Omental fat pad (tissue), 4 donors: ENCODE data around the gene DYNLT2B. TPM values are rescaled to one million over a fixed set of nuclear protein-coding genes. Genes with fewer than 3 reads are reported as not detected.

ENCODE experiments used
- ATAC-seq: fragments of 150-250 bp; one replicate; pipeline ENCODE4 v1.9.1; 2016; ENCODE audit warnings: mild to moderate bottlenecking, moderate library complexity; ENCODE audit not compliant: low FRiP score
- DNase-seq: peaks from one replicate; pipeline ENCODE4 v3.0.0-alpha.2; 2019; ENCODE audit warnings: low spot score
- CTCF ChIP-seq, 3 donors: fragments of 450-650 bp; IDR thresholded peaks; one replicate each; pipeline ENCODE4 v1.5.1; 2016 to 2017; ENCODE audit warnings: antibody characterized with exemption in 3 of 3, mild to moderate bottlenecking in 3 of 3, moderate library complexity in 2 of 3
- total RNA-seq, 4 donors: library from RNA; depleted of rRNA; stranded (reverse); fragments of >200 nt; gene quantifications; one replicate each; pipeline ENCODE4 v1.1.0, GENCODE V29; 2016

Gene DYNLT2B
- total RNA-seq, 4 donors from 2014 or later, result 3.8 to 6.6 (median 4.6) TPM; not detected in 1

GRCh38 chr3:196287440-196288140 is 30.4 kb downstream of the DYNLT2B start, which contains the start of gene PCYT1A:
Gene PCYT1A, minus strand, starts transcription at chr3:196287726. Its CDS starts 17,195 bp downstream, at chr3:196270531.
- DNase-seq (peak; percentile 73), ATAC-seq (peak; percentile 99)
- TF ChIP-seq CTCF (IDR thresholded peaks at IDR 0.05), result no peak

- TF ChIP-seq CTCF (IDR thresholded peaks at IDR 0.05), result no peak
- ATAC-seq (peak; percentile 38), DNase-seq (no peak)
These were observed 31.0 kb downstream of the DYNLT2B start for GRCh38 chr3:196287090-196287439.

- ATAC-seq (no peak), DNase-seq (no peak)
- TF ChIP-seq CTCF (IDR thresholded peaks at IDR 0.05), result no peak
These were observed 33.6 kb downstream of the DYNLT2B start for GRCh38 chr3:196284396-196284795.

- TF ChIP-seq CTCF (IDR thresholded peaks at IDR 0.05), result no peak
- ATAC-seq, result no peak
- DNase-seq, result no peak
These were observed 36.1 kb downstream of the DYNLT2B start for GRCh38 chr3:196281962-196282361.

GRCh38 chr3:196280689-196281440 is 37.2 kb downstream of the DYNLT2B start:
- no peak for DNase-seq
- ATAC-seq, result no peak
- TF ChIP-seq CTCF (IDR thresholded peaks at IDR 0.05), result no peak

GRCh38 chr3:196275126-196275525 is 42.9 kb downstream of the DYNLT2B start:
- DNase-seq (no peak), ATAC-seq (no peak)
- no peak for TF ChIP-seq CTCF (IDR thresholded peaks at IDR 0.05)
